Measurements from ENCODE around the gene STRBP. TPM values are rescaled to one million over a fixed set of nuclear protein-coding genes. Genes with fewer than 3 reads are reported as not detected.

The STRBP gene
- total and polyA plus RNA-seq, 2 donors from 2014 or later, result 21.6 to 30.7 TPM

DNA sequence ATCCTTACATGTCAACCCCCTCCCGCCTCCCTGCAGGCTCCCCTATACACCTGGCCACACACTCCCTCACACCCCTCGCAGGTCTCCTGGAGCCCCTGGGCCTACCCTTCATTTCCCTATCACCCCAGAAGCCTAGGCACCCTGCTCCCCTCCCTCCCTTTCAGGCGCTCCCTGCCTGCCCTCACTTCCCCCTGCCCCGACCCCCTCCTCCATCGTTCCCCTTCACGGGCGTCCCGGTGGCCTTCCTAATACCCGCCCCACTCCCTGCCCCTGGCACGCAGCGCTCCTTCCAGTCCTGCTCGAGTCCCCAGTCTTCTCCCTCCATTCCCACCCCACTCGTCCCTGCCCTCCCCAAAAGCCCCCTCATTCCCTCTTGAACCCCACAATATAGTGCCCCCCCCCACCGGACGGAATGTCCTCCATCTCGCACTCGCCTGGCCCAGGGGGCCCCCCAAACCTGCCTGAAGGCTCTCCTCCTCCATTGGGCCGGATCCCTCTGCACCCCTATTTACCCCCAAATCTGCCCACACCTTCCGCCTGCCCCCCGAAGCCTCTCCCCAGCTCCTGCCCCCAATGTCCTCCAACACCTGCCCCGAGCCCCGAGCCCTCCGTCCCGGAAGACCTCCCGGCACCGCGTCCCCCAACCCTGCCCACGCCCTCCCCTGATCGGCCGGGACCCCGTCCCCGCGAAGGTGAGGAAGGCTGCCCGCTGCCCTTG lies 746 bp downstream of the STRBP start:
- no peaks in the 10 kb centered on the region for H3K36me3 ChIP-seq (ENCODE audit: control insufficient read depth in 2 of 3, insufficient read depth in 3 of 3, low read length in 3 of 3)
- H3K4me1 ChIP-seq (ENCODE audit: control insufficient read depth in 2 of 3, insufficient read depth in 2 of 3, low read depth in 1 of 3, low read length in 3 of 3), result peaks cover 0 to 8% (median 0%) of the 10 kb centered on the region in 3 donors
- H3K9ac ChIP-seq (ENCODE audit: low read length in 3 of 3), result peak overlapping the region in 1 of 3 donors; percentile 40
- H3K4me3 ChIP-seq (ENCODE audit: low read length in 3 of 3), result peak overlapping the region; percentile 51 to 65 (median 61)
- H3K27me3 ChIP-seq (ENCODE audit: control insufficient read depth, insufficient read depth, low read length), result no peaks in the 10 kb centered on the region
- peak overlapping the region in 1 of 2 donors; percentile 47 for H3K27ac ChIP-seq (ENCODE audit: low read depth in 2 of 2, low read length in 2 of 2)
- intact Hi-C loops (cut with DNase I), result no loop called here
- TF ChIP-seq, protein P1, sequence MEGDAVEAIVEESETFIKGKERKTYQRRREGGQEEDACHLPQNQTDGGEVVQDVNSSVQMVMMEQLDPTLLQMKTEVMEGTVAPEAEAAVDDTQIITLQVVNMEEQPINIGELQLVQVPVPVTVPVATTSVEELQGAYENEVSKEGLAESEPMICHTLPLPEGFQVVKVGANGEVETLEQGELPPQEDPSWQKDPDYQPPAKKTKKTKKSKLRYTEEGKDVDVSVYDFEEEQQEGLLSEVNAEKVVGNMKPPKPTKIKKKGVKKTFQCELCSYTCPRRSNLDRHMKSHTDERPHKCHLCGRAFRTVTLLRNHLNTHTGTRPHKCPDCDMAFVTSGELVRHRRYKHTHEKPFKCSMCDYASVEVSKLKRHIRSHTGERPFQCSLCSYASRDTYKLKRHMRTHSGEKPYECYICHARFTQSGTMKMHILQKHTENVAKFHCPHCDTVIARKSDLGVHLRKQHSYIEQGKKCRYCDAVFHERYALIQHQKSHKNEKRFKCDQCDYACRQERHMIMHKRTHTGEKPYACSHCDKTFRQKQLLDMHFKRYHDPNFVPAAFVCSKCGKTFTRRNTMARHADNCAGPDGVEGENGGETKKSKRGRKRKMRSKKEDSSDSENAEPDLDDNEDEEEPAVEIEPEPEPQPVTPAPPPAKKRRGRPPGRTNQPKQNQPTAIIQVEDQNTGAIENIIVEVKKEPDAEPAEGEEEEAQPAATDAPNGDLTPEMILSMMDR (IDR thresholded peaks at IDR 0.05; ENCODE audit: borderline replicate concordance, extremely low read depth, insufficient read depth), result no peak
- DNase-seq, result peak; percentile 17 to 81 (median 32)
- FAIRE-seq, result no peak
- H3K9me3 ChIP-seq (ENCODE audit: control insufficient read depth in 2 of 3, insufficient read depth in 1 of 3, low read length in 3 of 3), result no peaks in the 10 kb centered on the region

DNA sequence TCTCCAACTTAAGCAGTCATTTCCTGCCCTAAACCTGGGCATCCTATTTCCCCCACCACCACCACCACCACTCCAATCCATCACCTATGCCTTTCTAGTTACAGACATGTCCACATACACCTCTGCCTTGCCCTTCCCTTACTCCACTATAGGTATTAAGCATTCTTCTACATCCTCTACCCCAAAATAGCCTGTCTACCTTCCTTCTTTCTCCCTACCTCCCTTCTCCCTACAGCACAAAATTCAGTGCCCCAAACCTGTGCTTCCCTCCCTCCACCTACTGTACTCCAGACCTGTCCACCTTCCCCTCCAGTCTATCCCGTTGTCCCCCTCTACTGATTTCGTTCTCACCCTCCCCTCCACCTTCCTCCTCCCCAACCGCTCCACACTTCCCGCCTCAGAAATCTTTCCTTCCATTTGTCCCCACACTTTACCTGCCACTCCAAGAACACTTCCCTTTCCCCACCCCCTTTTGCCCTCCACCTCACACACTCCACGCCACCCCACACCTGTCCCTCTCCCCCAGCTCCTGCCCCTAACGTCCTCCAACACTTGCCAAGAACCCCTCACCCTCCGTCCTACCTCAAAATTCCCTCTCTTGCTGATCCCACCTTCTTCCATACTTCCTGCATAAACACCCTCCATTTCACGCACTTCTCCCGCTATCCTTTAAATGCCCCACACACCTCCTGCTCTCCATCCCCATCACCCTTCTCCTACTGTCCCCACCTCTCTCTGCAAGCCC lies 1.6 kb downstream of the STRBP start:
- Histone ChIP-seq H3K27ac (ENCODE audit: low read depth in 2 of 2, low read length in 2 of 2) (no peak overlapping the region), H3K9me3 (ENCODE audit: control insufficient read depth in 2 of 3, insufficient read depth in 1 of 3, low read length in 3 of 3) (no peaks in the 10 kb centered on the region), H3K36me3 (ENCODE audit: control insufficient read depth in 2 of 3, insufficient read depth in 3 of 3, low read length in 3 of 3) (no peaks in the 10 kb centered on the region), H3K9ac (ENCODE audit: low read length in 3 of 3) (peak overlapping the region in 2 of 3 donors; percentile 2 to 40), H3K4me1 (ENCODE audit: control insufficient read depth in 2 of 3, insufficient read depth in 2 of 3, low read depth in 1 of 3, low read length in 3 of 3) (peaks cover 0 to 8% (median 0%) of the 10 kb centered on the region in 3 donors), H3K27me3 (ENCODE audit: control insufficient read depth, insufficient read depth, low read length) (no peaks in the 10 kb centered on the region), H3K4me3 (ENCODE audit: low read length in 3 of 3) (peak overlapping the region in 2 of 3 donors; percentile 51 to 65)
- no peak for FAIRE-seq
- TF ChIP-seq, protein P1 (IDR thresholded peaks at IDR 0.05; ENCODE audit: borderline replicate concordance, extremely low read depth, insufficient read depth), result no peak
- DNase-seq, result peak in 1 of 5 donors; percentile 50
- intact Hi-C loops (cut with DNase I), result no loop called here

DNA sequence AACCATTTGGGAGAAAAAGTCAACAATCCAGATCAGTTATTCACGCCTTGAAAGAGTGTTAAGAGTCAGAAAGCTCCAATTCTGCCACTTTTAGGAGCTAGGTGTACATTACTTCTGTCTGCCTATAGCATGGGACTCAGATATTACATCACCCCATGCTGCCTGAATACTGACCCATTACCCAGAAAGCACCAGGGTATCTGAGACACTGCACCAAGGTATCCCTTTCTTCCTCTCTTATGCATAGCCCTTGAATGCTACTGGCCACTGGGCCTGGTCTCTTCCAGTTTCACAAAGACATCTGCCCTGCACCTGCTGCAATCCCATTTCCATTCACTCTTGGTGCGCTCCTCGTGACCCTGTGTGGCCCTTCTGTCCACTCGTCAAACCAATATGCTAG lies 2.6 kb downstream of the STRBP start:
- no peaks in the 10 kb centered on the region for H3K36me3 ChIP-seq (ENCODE audit: control insufficient read depth in 2 of 3, insufficient read depth in 3 of 3, low read length in 3 of 3)

More for the DNA sequence above, 2.6 kb downstream of the STRBP start:
- DNase-seq (no peak), FAIRE-seq (no peak)
- H3K9me3 ChIP-seq (ENCODE audit: control insufficient read depth in 2 of 3, insufficient read depth in 1 of 3, low read length in 3 of 3), result no peaks in the 10 kb centered on the region
- no peak overlapping the region for H3K27ac ChIP-seq (ENCODE audit: low read depth in 2 of 2, low read length in 2 of 2)
- intact Hi-C loops (cut with DNase I), result no loop called here
- no peak overlapping the region for H3K4me3 ChIP-seq (ENCODE audit: low read length in 3 of 3)
- no peak overlapping the region for H3K9ac ChIP-seq (ENCODE audit: low read length in 3 of 3)
- no peaks in the 10 kb centered on the region for H3K27me3 ChIP-seq (ENCODE audit: control insufficient read depth, insufficient read depth, low read length)
- TF ChIP-seq, protein P1 (IDR thresholded peaks at IDR 0.05; ENCODE audit: borderline replicate concordance, extremely low read depth, insufficient read depth), result no peak
- H3K4me1 ChIP-seq (ENCODE audit: control insufficient read depth in 2 of 3, insufficient read depth in 2 of 3, low read depth in 1 of 3, low read length in 3 of 3), result peaks cover 0 to 8% (median 0%) of the 10 kb centered on the region in 3 donors

Measured in kidney (tissue), 14 donors.